Measurements from ENCODE around the gene SLC39A13. TPM values are rescaled to one million over a fixed set of nuclear protein-coding genes. Genes with fewer than 3 reads are reported as not detected.

SLC39A13 gene
- total RNA-seq (2014; rRNA removed; shearing (Covaris generic)) = 48.1 and 53.2 TPM in 2 replicates

DNA sequence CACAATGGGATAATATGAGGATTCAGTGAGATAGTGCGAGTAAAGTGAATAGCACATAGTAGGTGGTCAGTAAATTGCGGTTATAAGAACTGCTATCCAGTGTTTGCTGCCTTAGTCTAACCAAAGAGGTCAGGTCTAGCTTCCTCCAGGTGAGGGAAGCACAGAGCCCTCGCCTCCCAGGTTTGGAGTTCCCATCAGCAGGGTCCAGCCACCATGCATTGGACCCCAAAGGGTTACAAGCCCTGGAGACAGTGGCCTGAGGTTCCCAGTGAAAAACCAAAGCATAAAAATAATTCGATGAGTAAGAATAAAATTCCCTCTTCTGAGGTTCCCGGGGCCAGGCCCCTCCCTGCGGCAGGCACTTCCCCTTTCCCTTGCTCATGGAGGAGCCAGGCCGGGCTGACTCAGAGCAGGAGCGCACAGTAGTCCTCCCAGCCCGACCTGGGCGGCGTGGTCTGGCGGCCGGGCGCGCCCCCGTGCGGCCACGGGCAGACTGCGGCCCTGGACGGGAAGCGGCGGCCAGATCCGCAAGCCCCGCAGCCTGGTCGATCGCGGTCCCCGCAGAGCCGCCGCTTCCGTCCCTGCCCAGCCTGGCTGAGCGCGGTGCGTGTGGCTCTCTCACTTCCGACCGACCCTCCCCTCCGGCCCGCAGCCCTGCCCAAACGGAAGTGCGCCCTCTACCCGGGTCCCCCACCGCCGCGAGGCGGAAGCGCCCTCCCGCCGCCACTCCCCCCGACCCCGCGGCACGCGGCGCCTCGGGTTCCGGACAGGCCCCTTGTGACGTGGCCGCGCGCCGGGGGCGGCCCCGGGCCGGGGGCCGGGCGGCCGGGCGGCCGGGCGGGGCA, at the start of gene SLC39A13:
SLC39A13 (plus strand) TSS at position 845 of the 845 bp plus-strand sequence. CDS start 1,505 bp downstream, outside the sequence.

DNA sequence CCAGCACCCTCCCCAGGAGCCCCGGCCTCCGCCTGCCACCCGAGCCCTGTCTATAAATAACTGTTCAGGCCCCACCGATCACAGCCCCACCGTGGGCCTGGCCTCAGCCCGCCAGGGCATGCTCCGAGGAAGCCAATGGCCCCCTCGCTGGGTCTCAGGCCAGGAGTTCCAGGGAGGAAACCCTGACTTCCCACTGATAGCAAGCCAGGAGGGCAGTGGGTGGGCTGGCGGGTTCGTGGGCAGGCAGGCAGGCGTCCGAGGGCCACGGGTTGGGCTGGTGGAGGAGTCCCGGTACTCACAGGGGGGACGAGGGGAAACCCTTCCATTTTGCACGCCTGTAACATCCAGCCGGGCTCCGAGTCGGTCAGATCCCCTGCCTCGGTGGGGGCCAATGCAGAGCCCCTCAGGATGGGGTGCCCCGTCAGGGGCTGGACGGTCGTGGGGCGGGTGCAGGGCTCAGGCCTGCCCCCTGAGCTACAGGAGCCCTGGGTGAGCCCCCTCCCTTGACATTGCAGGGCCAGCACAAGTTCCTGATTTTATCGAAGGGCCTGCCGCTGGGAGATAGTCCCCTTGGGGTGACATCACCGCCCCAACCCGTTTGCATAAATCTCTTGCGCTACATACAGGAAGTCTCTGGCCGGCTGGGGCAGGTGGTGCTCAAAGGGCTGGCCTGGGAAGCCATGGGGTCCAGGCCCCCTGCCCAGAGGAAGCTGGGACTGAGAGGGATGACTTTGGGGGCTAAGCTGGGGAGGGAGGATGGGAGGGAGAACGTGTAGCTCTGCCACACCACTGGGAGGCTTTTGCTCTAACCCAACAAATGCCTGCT, 30.2 kb upstream of the SLC39A13 start, which contains the start of gene SPI1:
SPI1 (minus strand) TSS at position 538 of the 826 bp plus-strand sequence; CDS start at position 344, 194 bp downstream.

DNA sequence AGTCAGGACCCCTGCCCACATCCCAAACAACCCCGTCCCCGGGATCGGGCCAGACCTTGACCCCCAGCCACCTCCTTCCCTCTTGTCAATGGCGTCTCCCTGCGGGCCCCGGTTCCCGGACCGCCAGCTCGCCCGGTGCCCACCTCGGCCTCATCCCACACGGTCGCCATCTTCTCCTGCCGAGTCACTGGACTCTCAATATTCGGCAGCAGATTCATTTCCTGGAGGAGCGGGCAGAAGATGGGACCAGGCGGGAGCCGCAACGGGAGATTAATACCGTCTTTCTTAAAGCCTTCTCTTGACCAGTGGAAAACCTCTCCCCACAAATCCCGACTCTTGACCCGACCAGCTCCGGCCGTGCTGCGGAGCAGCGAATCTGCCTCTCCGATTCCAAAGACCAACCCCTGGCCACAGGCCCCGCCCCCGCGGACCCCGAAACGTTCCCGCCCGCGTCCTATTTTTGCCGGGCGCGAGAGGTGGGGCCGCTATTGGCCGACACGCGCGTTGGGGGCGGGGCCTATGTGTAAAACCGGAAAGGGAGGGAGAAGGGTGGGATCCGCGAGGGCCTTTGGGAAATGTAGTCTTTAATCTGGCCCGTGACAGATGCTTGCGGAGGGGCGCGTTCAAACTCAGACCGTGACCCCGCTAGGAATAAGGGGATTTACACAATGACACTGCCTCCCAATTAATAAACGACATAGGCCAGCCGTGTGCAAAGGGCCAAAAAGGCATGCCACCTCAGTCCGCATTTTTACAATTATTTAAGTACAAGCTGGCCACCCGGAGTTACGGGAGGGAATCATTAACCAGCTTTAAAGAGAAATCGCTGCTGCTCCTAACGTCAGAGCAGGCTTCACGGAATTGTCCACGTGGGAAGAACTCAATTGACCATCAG, 17.9 kb downstream of the SLC39A13 start, which contains the start of gene PSMC3:
PSMC3 (minus strand) TSS at position 378 of the 895 bp plus-strand sequence; CDS start at position 218, 160 bp downstream.

DNA sequence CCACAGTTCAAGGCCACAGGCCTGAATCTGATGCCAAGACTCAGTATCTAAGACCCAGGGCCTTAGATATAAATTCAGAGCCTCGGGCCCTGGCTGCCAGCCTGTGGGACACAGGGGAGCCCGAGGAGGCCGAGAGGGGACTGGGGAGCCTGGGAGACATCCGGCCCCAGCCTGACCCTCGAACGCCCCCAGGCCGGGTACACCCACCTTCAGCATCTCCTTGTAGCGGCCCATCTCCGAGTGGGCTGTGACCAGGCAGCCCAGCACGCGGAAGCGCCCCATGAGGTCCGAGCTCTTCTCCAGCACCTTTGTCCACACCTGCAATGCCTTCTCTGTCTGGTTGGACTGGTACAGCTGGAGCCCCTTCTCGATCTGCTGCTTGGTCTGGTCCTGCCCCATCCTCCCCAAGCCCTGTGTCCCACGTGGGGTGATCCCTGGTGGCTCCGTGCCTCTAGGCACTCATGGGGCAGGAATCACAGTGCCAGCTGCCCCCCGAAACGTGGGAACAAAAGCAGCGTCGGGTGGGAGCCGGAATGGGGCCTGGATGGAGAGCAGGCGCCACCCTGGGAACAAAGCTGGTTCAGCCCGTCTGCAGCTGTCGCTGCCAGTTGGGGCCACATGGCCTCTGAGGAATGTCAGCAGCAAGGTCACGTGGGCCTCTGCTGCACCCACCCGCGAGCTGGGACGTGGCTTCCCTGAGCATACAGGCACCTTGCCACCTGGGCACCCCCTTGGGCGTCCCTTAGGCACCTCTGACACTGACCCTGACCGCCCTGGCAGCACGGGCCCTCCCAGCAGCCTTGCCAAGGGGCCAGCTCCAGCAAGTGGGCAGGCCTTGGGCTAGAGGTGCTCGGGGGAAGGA, 40.4 kb downstream of the SLC39A13 start, which contains the start of gene RAPSN:
RAPSN (minus strand) TSS at position 571 of the 862 bp plus-strand sequence; CDS start at position 399, 172 bp downstream.

Small RNA genes within 50 kb of the gene (small RNA-seq; reads per million reads assigned to genes)
- gene MIR4487 = not detected

Other genes starting within 250 kb of the SLC39A13 start
- 106 and 145 TPM in 2 replicates for gene ARFGAP2, start 231.7 kb upstream of the SLC39A13 start, total RNA-seq (2014; rRNA removed; shearing (Covaris generic))
- gene PACSIN3, start 222.2 kb upstream of the SLC39A13 start, total RNA-seq (2014; rRNA removed; shearing (Covaris generic)) = 131 and 144 TPM in 2 replicates
- 58.4 and 73.0 TPM in 2 replicates for gene DDB2, start 193.6 kb upstream of the SLC39A13 start, total RNA-seq (2014; rRNA removed; shearing (Covaris generic))
- gene ACP2, start 159.8 kb upstream of the SLC39A13 start, total RNA-seq (2014; rRNA removed; shearing (Covaris generic)) = 28.7 and 31.6 TPM in 2 replicates
- gene NR1H3, start 150.6 kb upstream of the SLC39A13 start, total RNA-seq (2014; rRNA removed; shearing (Covaris generic)) = 27.0 and 32.1 TPM in 2 replicates
- 30.4 and 36.3 TPM in 2 replicates for gene MADD, start 138.5 kb upstream of the SLC39A13 start, total RNA-seq (2014; rRNA removed; shearing (Covaris generic))
- gene MYBPC3, start 55.9 kb upstream of the SLC39A13 start, total RNA-seq (2014; rRNA removed; shearing (Covaris generic)) = not detected in 2 replicates
- gene SPI1, start 30.0 kb upstream of the SLC39A13 start, total RNA-seq (2014; rRNA removed; shearing (Covaris generic)) = not detected in 2 replicates
- gene PSMC3, start 17.8 kb downstream of the SLC39A13 start, total RNA-seq (2014; rRNA removed; shearing (Covaris generic)) = 263 and 283 TPM in 2 replicates
- gene RAPSN, start 40.5 kb downstream of the SLC39A13 start, total RNA-seq (2014; rRNA removed; shearing (Covaris generic)) = 0.11 TPM in 1 of 2 replicates, not detected in the other
- 91.6 and 105 TPM in 2 replicates for gene CELF1, start 144.5 kb downstream of the SLC39A13 start, total RNA-seq (2014; rRNA removed; shearing (Covaris generic))
- gene PTPMT1, start 157.0 kb downstream of the SLC39A13 start, total RNA-seq (2014; rRNA removed; shearing (Covaris generic)) = 170 and 178 TPM in 2 replicates
- gene KBTBD4, start 170.4 kb downstream of the SLC39A13 start, total RNA-seq (2014; rRNA removed; shearing (Covaris generic)) = 20.7 and 25.5 TPM in 2 replicates
- 132 and 135 TPM in 2 replicates for gene NDUFS3, start 170.5 kb downstream of the SLC39A13 start, total RNA-seq (2014; rRNA removed; shearing (Covaris generic))
- 0.13 and 1.4 TPM in 2 replicates for gene FAM180B, start 178.1 kb downstream of the SLC39A13 start, total RNA-seq (2014; rRNA removed; shearing (Covaris generic))
- 0.11 TPM in 1 of 2 replicates, not detected in the other for gene C1QTNF4, start 185.8 kb downstream of the SLC39A13 start, total RNA-seq (2014; rRNA removed; shearing (Covaris generic))
- gene MTCH2, start 234.0 kb downstream of the SLC39A13 start, total RNA-seq (2014; rRNA removed; shearing (Covaris generic)) = 64.9 and 92.9 TPM in 2 replicates

Data from A375 (cell line).